Retinal pigment epithelial cell (primary cell): ENCODE data around the gene RND3.
A peak's percentile ranks its signal among the peaks of the same experiment; 100 is the strongest.

ENCODE experiments used
- DNase-seq: peaks from one replicate; pipeline ENCODE4 v3.0.0-alpha.2; 2010; ENCODE audit warnings: low read depth
- H3K4me3 ChIP-seq: 2 replicates; pipeline ENCODE4 v1.5.1; 2011; ENCODE audit warnings: mild to moderate bottlenecking, low read length, control low read depth, moderate library complexity
- CTCF ChIP-seq: conservative IDR thresholded peaks from 2 replicates; pipeline ENCODE4 v1.5.1; 2011; ENCODE audit warnings: low read depth, low read length, control low read depth, inconsistent platforms

Gene RND3

GRCh38 chr2:150517951-150518680 is 30.6 kb upstream of the RND3 start:
- no peak for TF ChIP-seq CTCF
- DNase-seq, result no peak

GRCh38 chr2:150513647-150514046 is 26.2 kb upstream of the RND3 start:
- no peak for TF ChIP-seq CTCF
- no peak overlapping the region for H3K4me3 ChIP-seq
- no peak for DNase-seq

More at GRCh38 chr2:150517951-150518680, 30.6 kb upstream of the RND3 start:
- H3K4me3 ChIP-seq, result no peak overlapping the region

- DNase-seq, result no peak
- TF ChIP-seq CTCF, result no peak
Observed at GRCh38 chr2:150508497-150509137, 21.1 kb upstream of the RND3 start.

GRCh38 chr2:150507071-150507470 is 19.6 kb upstream of the RND3 start:
- no peak overlapping the region for H3K4me3 ChIP-seq
- DNase-seq, result no peak
- TF ChIP-seq CTCF, result no peak

More at GRCh38 chr2:150508497-150509137, 21.1 kb upstream of the RND3 start:
- H3K4me3 ChIP-seq, result no peak overlapping the region

GRCh38 chr2:150505178-150505577 is 17.7 kb upstream of the RND3 start:
- TF ChIP-seq CTCF, result no peak
- H3K4me3 ChIP-seq, result no peak overlapping the region
- DNase-seq, result no peak

- DNase-seq, result peak; percentile 87
- no peak overlapping the region for H3K4me3 ChIP-seq
- no peak for TF ChIP-seq CTCF
Observed at GRCh38 chr2:150495993-150496627, 8.6 kb upstream of the RND3 start.
